Sigmoid colon (tissue), 7 donors: ENCODE measurements around the gene ACOD1. TPM values are rescaled to one million over a fixed set of nuclear protein-coding genes. Genes with fewer than 3 reads are reported as not detected.

Source experiments
- DNase-seq: peaks from one replicate; pipeline ENCODE4 v3.0.0-alpha.2; 2019
- H3K27ac ChIP-seq, 4 donors: fragments of 200-600 bp; sonication (generic); one replicate each; pipeline ENCODE4 v1.5.1; 2016 to 2019; ENCODE audit warnings: mild to moderate bottlenecking in 1 of 4
- H3K27me3 ChIP-seq, 3 donors: fragments of 200-600 bp; sonication (generic); one replicate each; pipeline ENCODE4 v1.5.1; 2019; ENCODE audit warnings: mild to moderate bottlenecking in 1 of 3
- H3K36me3 ChIP-seq, 4 donors: fragments of 200-600 bp; sonication (generic); one replicate each; pipeline ENCODE4 v1.5.1; 2016 to 2019
- H3K4me1 ChIP-seq, 4 donors: fragments of 200-600 bp; sonication (generic); one replicate each; pipeline ENCODE4 v1.5.1; 2017 to 2019
- H3K4me3 ChIP-seq, 4 donors: fragments of 200-600 bp; sonication (generic); one replicate each; pipeline ENCODE4 v1.5.1; 2017 to 2019; ENCODE audit warnings: mild to moderate bottlenecking in 2 of 4, moderate library complexity in 1 of 4
- H3K9me3 ChIP-seq, 4 donors: fragments of 200-600 bp in 3 of 4; sonication (generic) in 3 of 4; one replicate each; pipeline versions ENCODE4 v1.5.1 to v1.6.1; 2013 to 2019
- EP300 ChIP-seq, 4 donors: sonication (generic); formaldehyde crosslinking; IDR thresholded peaks; one replicate each; pipeline ENCODE4 v1.6.1; 2017; ENCODE audit warnings: antibody characterized with exemption in 4 of 4
- POLR2A ChIP-seq, 2 donors: fragments of 450-650 bp; IDR thresholded peaks; one replicate each; pipeline ENCODE4 v1.6.1; 2016; ENCODE audit warnings: antibody characterized with exemption in 2 of 2, mild to moderate bottlenecking in 2 of 2, moderate library complexity in 2 of 2
- POLR2AphosphoS5 ChIP-seq, 4 donors: sonication (generic); formaldehyde crosslinking; IDR thresholded peaks; one replicate each; pipeline ENCODE4 v1.6.1; 2017; ENCODE audit warnings: antibody characterized with exemption in 4 of 4
- WGBS, 2 donors: extraction: QIAGEN DNeasy Blood & Tissue Kit; methylation state at CpG; one replicate each; pipeline ENCODE4 v1.1.7; 2013; 5-methylcytosine and 5-hydroxymethylcytosine counted together
- intact Hi-C: fragments of 100-400 bp; cut with DNase I; formaldehyde crosslinking; loops from one replicate; pipeline ENCODE4 v1.15.1; 2023
- polyA plus RNA-seq, 3 donors: library from polyadenylated mRNA; stranded (reverse); fragments of 200-250 nt; gene quantifications; one replicate each; pipeline ENCODE4 v1.2.3, GENCODE V29; 2013
- total RNA-seq, 4 donors: library from RNA; depleted of rRNA; stranded (reverse); fragments of >200 nt; gene quantifications; one replicate each; pipeline ENCODE4 v1.1.0, GENCODE V29; 2016
- TF ChIP-seq, protein P1 (sequence below), 4 experiments: fragments of 450-650 bp in 3 of 4; fragments of 200-600 bp in 1 of 4; IDR thresholded peaks; one replicate each; pipeline ENCODE4 v1.5.1; 2016 to 2019; ENCODE audit warnings: antibody characterized with exemption in 4 of 4, mild to moderate bottlenecking in 3 of 4, moderate library complexity in 2 of 4
- donor health status: healthy with polysubstance abuse.
- donor health status: Bipolar disorder and iron deficiency.
- donor health status: healthy.

The ACOD1 gene
- total and polyA plus RNA-seq, 7 donors, result 0.10 TPM; not detected in 6

DNA sequence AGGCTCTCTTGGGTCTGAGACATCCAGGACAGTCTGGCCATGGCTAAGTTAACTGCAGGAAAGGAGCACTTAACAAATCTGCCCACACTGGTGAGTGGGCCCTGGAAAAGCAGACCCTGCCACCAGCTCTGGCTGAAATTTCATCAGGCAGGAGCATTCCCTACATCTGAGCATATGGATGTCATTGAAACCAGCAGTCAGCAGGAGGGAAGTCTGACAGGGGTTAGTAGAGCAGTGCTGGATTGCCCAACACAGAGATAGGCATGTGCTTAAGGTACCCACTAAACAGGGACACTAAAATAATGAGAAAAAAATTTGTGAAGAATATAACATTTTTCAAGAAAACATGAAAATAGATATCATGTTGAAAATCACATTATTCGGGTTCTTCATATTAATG, 13.6 kb upstream of the ACOD1 start:
- no peaks in the 10 kb centered on the region for H3K4me1 ChIP-seq
- H3K27ac ChIP-seq, result no peak overlapping the region
- no peak for DNase-seq
- H3K36me3 ChIP-seq, result no peaks in the 10 kb centered on the region
- intact Hi-C loops, result no loop called here
- H3K9me3 ChIP-seq, result peaks cover 0 to 3% (median 0%) of the 10 kb centered on the region in 4 donors
- WGBS, 2 donors, result 95 to 96% methylated on average over 1 of the region's 1 CpG
- TF ChIP-seq POLR2AphosphoS5 (IDR thresholded peaks at IDR 0.05) (no peak), POLR2A (IDR thresholded peaks at IDR 0.05) (no peak), EP300 (IDR thresholded peaks at IDR 0.05) (no peak)
- TF ChIP-seq, protein P1, sequence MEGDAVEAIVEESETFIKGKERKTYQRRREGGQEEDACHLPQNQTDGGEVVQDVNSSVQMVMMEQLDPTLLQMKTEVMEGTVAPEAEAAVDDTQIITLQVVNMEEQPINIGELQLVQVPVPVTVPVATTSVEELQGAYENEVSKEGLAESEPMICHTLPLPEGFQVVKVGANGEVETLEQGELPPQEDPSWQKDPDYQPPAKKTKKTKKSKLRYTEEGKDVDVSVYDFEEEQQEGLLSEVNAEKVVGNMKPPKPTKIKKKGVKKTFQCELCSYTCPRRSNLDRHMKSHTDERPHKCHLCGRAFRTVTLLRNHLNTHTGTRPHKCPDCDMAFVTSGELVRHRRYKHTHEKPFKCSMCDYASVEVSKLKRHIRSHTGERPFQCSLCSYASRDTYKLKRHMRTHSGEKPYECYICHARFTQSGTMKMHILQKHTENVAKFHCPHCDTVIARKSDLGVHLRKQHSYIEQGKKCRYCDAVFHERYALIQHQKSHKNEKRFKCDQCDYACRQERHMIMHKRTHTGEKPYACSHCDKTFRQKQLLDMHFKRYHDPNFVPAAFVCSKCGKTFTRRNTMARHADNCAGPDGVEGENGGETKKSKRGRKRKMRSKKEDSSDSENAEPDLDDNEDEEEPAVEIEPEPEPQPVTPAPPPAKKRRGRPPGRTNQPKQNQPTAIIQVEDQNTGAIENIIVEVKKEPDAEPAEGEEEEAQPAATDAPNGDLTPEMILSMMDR (IDR thresholded peaks at IDR 0.05), result no peak
- H3K4me3 ChIP-seq, result no peak overlapping the region
- H3K27me3 ChIP-seq, result no peaks in the 10 kb centered on the region

GRCh38 chr13:76936763-76937162, 11.5 kb upstream of the ACOD1 start:
- Histone ChIP-seq H3K9me3 (peaks cover 0 to 3% (median 0%) of the 10 kb centered on the region in 4 donors), H3K36me3 (no peaks in the 10 kb centered on the region), H3K27me3 (no peaks in the 10 kb centered on the region), H3K4me1 (no peaks in the 10 kb centered on the region), H3K4me3 (no peak overlapping the region), H3K27ac (no peak overlapping the region)
- intact Hi-C loops, result no loop called here
- TF ChIP-seq POLR2A (IDR thresholded peaks at IDR 0.05) (no peak), POLR2AphosphoS5 (IDR thresholded peaks at IDR 0.05) (no peak), EP300 (IDR thresholded peaks at IDR 0.05) (no peak)
- TF ChIP-seq, protein P1 (IDR thresholded peaks at IDR 0.05), result no peak
- no peak for DNase-seq
- WGBS, 2 donors, result 86 to 90% methylated on average over 2 of the region's 2 CpGs

DNA sequence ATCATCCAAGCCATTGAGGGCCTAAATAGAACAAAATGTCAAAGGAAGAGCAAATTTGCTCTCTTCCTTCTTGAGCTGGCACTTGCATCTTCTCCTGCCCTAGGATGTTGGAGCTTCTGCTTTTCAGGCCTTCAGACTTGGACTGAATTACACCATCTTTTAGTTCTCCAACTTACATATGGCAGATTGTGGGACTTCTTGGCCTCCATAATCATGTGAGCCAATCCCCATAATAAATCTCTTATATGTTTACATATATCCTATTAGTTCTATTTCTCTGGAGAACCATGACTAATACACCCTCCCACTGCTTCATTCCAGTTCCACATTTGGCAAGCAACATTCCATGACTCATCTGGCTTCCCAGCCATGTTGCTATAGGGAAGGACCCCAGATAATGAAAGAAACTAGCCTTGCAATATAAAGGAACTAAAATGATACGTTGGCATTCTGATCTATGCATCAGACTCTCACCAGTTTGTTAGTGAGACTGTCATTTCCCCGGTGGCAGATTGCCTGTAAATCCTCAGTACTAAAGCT, 11.0 kb upstream of the ACOD1 start:
- no peaks in the 10 kb centered on the region for H3K27me3 ChIP-seq
- H3K4me3 ChIP-seq, result no peak overlapping the region
- DNase-seq, result no peak
- WGBS, 2 donors, result 77 to 83% methylated on average over 2 of the region's 2 CpGs
- no peaks in the 10 kb centered on the region for H3K36me3 ChIP-seq
- TF ChIP-seq POLR2AphosphoS5 (IDR thresholded peaks at IDR 0.05), result no peak
- intact Hi-C loops, result no loop called here
- peaks cover 0 to 3% (median 0%) of the 10 kb centered on the region in 4 donors for H3K9me3 ChIP-seq
- no peaks in the 10 kb centered on the region for H3K4me1 ChIP-seq
- no peak overlapping the region for H3K27ac ChIP-seq

DNA sequence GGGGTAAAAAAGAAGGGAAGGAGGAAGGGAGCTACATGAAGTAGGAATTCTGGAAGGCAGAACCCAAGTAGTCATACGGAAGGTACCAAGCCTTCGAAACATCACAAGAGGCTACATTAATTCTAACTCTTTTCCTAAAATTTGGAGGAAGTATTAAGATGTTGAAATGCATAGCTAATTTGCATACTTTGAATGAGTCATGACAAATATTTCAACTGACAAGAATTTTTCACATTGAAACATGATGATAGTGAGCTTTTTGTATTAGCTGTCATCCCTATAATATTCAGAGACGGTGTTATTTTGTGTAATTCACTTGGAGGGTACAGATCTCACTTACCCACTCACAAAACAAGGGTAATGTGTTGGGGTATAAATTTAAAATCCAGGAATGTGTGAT, 9.1 kb upstream of the ACOD1 start:
- no peaks in the 10 kb centered on the region for H3K4me1 ChIP-seq
- intact Hi-C loops, result no loop called here
- TF ChIP-seq POLR2AphosphoS5 (IDR thresholded peaks at IDR 0.05), result no peak
- no peak for TF ChIP-seq EP300 (IDR thresholded peaks at IDR 0.05)
- TF ChIP-seq, protein P1 (IDR thresholded peaks at IDR 0.05), result no peak
- no peak for TF ChIP-seq POLR2A (IDR thresholded peaks at IDR 0.05)
- no peaks in the 10 kb centered on the region for H3K27me3 ChIP-seq
- H3K27ac ChIP-seq, result no peak overlapping the region
- H3K4me3 ChIP-seq, result no peak overlapping the region
- DNase-seq, result no peak
- no peaks in the 10 kb centered on the region for H3K36me3 ChIP-seq
- peaks cover 0 to 3% (median 0%) of the 10 kb centered on the region in 4 donors for H3K9me3 ChIP-seq
- WGBS, 2 donors, result 90% methylated on average over 3 of the region's 3 CpGs

- 90 to 91% methylated on average over 4 of the region's 4 CpGs for WGBS, 2 donors
- H3K27me3 ChIP-seq, result no peaks in the 10 kb centered on the region
- no peaks in the 10 kb centered on the region for H3K36me3 ChIP-seq
- no peaks in the 10 kb centered on the region for H3K4me1 ChIP-seq
- no peak overlapping the region for H3K4me3 ChIP-seq
- no peaks in the 10 kb centered on the region for H3K9me3 ChIP-seq
- intact Hi-C loops, result no loop called here
- TF ChIP-seq EP300 (IDR thresholded peaks at IDR 0.05) (no peak), POLR2A (IDR thresholded peaks at IDR 0.05) (no peak), POLR2AphosphoS5 (IDR thresholded peaks at IDR 0.05) (no peak)
- TF ChIP-seq, protein P1 (IDR thresholded peaks at IDR 0.05), result no peak
- H3K27ac ChIP-seq, result no peak overlapping the region
- DNase-seq, result no peak
Observed at GRCh38 chr13:76942363-76942762, 5.9 kb upstream of the ACOD1 start.
